Measurements from ENCODE around the gene PIGK.

- no peak for TF ChIP-seq CTCF (IDR thresholded peaks at IDR 0.05; ENCODE audit: borderline replicate concordance, extremely low read depth, low read length, poor library complexity, severe bottlenecking)
- TF ChIP-seq EZH2 (IDR thresholded peaks at IDR 0.05; ENCODE audit: borderline replicate concordance, low read depth, low read length, severe bottlenecking), result no peak
These were observed 9.6 kb upstream of the PIGK start for GRCh38 chr1:77228836-77229235.
